Right lobe of liver (tissue), 6 donors: ENCODE measurements around the gene TPH1. TPM values are rescaled to one million over a fixed set of nuclear protein-coding genes. Genes with fewer than 3 reads are reported as not detected.
"Not testable (repeated sequence)": the region's sequence is repeated elsewhere in the genome, so short reads cannot be mapped to it uniquely, and the experiment has no call there.

Source experiments
- ATAC-seq, 4 donors: fragments of 200-7000 bp; cut with Tn5 transposase; one replicate each; pipeline ENCODE4 v1.9.1; 2020; ENCODE audit warnings: mild to moderate bottlenecking in 4 of 4, moderate library complexity in 4 of 4
- DNase-seq, 3 donors: peaks; one replicate each; pipeline ENCODE4 v3.0.0-alpha.2; 2020
- H3K27ac ChIP-seq, 3 donors: fragments of 200-600 bp; one replicate each; pipeline ENCODE4 v1.8.0; 2022
- H3K27me3 ChIP-seq, 2 donors: fragments of 200-600 bp; one replicate each; pipeline ENCODE4 v1.8.0; 2022
- H3K36me3 ChIP-seq, 4 donors: fragments of 200-600 bp; sonication (generic) in 1 of 4; one replicate each; pipeline versions ENCODE4 v1.5.1 to v1.8.0; 2017 to 2022; ENCODE audit warnings: control low read depth in 1 of 4
- H3K4me1 ChIP-seq, 4 donors: fragments of 200-600 bp; sonication (generic) in 1 of 4; one replicate each; pipeline versions ENCODE4 v1.5.1 to v1.8.0; 2017 to 2022; ENCODE audit warnings: control low read depth in 1 of 4
- H3K4me3 ChIP-seq, 3 donors: fragments of 200-600 bp; one replicate each; pipeline ENCODE4 v1.8.0; 2022
- H3K9me3 ChIP-seq, 4 donors: fragments of 200-600 bp; sonication (generic) in 1 of 4; one replicate each; pipeline versions ENCODE4 v1.5.1 to v1.8.0; 2017 to 2022; ENCODE audit warnings: control low read depth in 1 of 4
- CTCF ChIP-seq, 4 donors: fragments of 200-600 bp in 3 of 4; fragments of 450-650 bp in 1 of 4; IDR thresholded peaks; one replicate each; pipeline versions ENCODE4 v1.5.1 to v1.8.0; 2016 to 2022; ENCODE audit warnings: antibody characterized with exemption in 4 of 4, mild to moderate bottlenecking in 2 of 4
- POLR2A ChIP-seq: fragments of 450-650 bp; IDR thresholded peaks from one replicate; pipeline ENCODE4 v1.6.1; 2017; ENCODE audit warnings: antibody characterized with exemption, mild to moderate bottlenecking
- WGBS: methylation state at CpG from one replicate; pipeline ENCODE4 v1.1.6; 2018; ENCODE audit warnings: low coverage, low lambda C conversion rate; ENCODE audit not compliant: insufficient coverage; ENCODE audit errors: missing lambda C conversion rate; 5-methylcytosine and 5-hydroxymethylcytosine counted together
- intact Hi-C, 2 donors: fragments of 100-400 bp; cut with DNase I; formaldehyde crosslinking; loops; one replicate each; pipeline versions ENCODE4 v1.11.2 to v1.14.1; 2022
- total RNA-seq, 6 experiments: library from RNA; depleted of rRNA in 2 of 6; stranded (reverse); fragments of >200 nt in 2 of 6; fragmentation: NEBNext Ultra II Directional in 3 of 6; extraction: Animal tissue kit (Norgen Biotek cat#: 25700) in 3 of 6; gene quantifications; one replicate each; pipeline versions ENCODE4 v1.1.0 to v1.2.4, GENCODE V29; 2016 to 2023
- donor health status: DM: no; HTN: yes; CAD: no.
- donor health status: DM: no; HTN: no; CAD: no.
- donor health status: DM: no; HTN: no; CAD: no.
- donor health status: DM: no; HTN: yes; CAD: no.
- donor health status: DM: no; HTN: yes; CAD: no.

The TPH1 gene
- total RNA-seq, 6 experiments from 2014 or later: 0.07 to 0.25 (median 0.12) TPM; not detected in 1

DNA sequence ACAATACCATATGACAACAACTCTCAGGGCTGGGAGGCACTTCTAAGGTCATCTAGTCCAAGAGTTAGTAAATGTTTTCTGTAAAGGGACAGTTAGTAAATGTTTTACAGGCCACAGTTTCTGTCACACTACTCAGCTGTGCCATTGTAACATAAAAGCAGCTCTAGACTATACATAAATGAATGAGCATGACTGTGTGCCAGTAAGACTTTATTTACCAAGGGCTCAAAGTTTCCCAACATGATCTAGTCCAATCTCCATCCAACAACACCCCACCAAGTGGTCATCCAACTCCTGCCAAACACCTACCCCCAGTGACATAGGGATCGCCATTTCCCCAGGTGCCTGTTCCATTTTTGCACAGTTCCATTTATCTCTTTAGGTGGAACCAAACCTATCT is 45.3 kb downstream of the TPH1 start:
- TF ChIP-seq CTCF (IDR thresholded peaks at IDR 0.05) (no peak), POLR2A (no peak)
- Histone ChIP-seq H3K9me3 (no peaks in the 10 kb centered on the region), H3K36me3 (peaks cover 0 to 2% (median 0%) of the 10 kb centered on the region in 4 donors), H3K4me1 (peaks cover 0 to 16% (median 0%) of the 10 kb centered on the region in 4 donors), H3K27ac (peak overlapping the region in 1 of 3 donors; percentile 39), H3K27me3 (no peaks in the 10 kb centered on the region), H3K4me3 (no peak overlapping the region)
- intact Hi-C loops: no loop called here
- ATAC-seq: peak; percentile 85 to 96 (median 93)
- no peak for DNase-seq
- WGBS: 82% methylated on average over 1 of the region's 1 CpG

- H3K36me3 ChIP-seq, ATAC-seq, H3K27me3 ChIP-seq, DNase-seq, H3K4me3 ChIP-seq, intact Hi-C loops, H3K9me3 ChIP-seq: not testable (repeated sequence)
- H3K27ac ChIP-seq: peak overlapping the region in 1 of 3 donors; percentile 39
- 94% methylated on average over 4 of the region's 4 CpGs for WGBS
- H3K4me1 ChIP-seq: peaks cover 0 to 12% (median 0%) of the 10 kb centered on the region in 4 donors
Observed at GRCh38 chr11:18000128-18000527, 45.9 kb downstream of the TPH1 start.

Other genes with a start within 250 kb of the TPH1 start
- gene SERGEF, start 33.2 kb downstream of the TPH1 start, total RNA-seq: 10 to 100 TPM in 4 of 6 experiments, 1 to 10 TPM in 2; 8.4 to 19.5 (median 15.8) TPM
- 1 to 10 TPM; 4.2 to 6.8 (median 5.6) TPM for gene SAAL1, start 59.8 kb upstream of the TPH1 start, total RNA-seq
- gene MRGPRX3, start 86.3 kb upstream of the TPH1 start, total RNA-seq: under 1 TPM in 1 of 6 experiments, not detected in 5; 0.16 TPM
- gene MRGPRX4, start 126.6 kb upstream of the TPH1 start, total RNA-seq: not detected
- gene SAA4, start 190.5 kb upstream of the TPH1 start, total RNA-seq: 1,000 to 10,000 TPM in 3 of 6 experiments, 100 to 1,000 TPM in 3; 798 to 1,388 (median 1,016) TPM
- gene SAA2, start 202.4 kb upstream of the TPH1 start, total RNA-seq: over 10,000 TPM in 5 of 6 experiments, 1,000 to 10,000 TPM in 1; 3,864 to 26,600 (median 17,359) TPM
- over 10,000 TPM in 5 of 6 experiments, 1,000 to 10,000 TPM in 1; 7,699 to 33,192 (median 12,593) TPM for gene SAA1, start 220.0 kb upstream of the TPH1 start, total RNA-seq